RCC 7860 (cell line): ENCODE results near the gene R3HDM2.

Experiments used
- DNase-seq: peaks from one replicate; pipeline ENCODE4 v3.0.0-alpha.2; 2015; ENCODE audit warnings: low spot score
- FAIRE-seq: peaks from 2 replicates; lab custom pipeline; 2012; peaks lifted over from hg19 to GRCh38; lab: Jason Lieb, UNC

R3HDM2 gene

DNA sequence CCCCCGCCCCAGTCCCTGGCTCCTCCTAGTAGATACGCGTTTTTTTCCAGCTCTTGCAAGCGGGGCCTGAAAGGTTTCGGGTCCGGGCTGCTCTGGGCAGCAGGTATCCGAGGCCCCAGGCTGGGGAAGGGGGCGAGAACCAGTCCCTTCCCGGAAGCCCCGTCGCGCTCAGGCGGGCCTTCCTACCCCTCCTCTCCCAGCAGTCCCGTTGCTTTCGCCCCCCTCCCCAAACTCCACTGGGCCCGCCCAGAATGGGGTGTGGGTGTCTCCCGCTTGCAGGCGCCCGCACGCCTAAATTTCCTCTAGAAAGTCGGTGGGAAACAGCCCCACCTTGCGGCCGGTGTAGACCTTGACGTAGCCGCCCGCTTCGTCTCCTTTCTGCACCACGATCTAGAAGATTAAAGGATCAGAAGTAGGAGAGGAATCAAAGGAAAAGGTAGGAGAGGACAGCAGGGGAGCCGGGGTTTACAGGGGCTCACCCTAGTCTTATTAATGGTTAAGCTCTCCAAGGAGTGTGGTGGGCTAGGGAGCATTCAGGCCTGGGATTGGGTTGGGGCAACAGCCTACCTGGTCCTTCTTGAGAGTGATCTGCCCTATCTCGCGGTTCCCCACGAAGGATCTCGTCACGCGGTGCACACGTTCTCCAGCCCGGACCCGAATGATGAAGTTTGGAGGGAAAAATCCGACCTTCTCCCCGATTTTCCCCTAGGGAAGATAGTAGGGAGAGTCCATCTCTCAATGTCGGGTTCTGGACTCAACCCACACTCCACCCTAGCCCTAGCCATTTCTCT, 187.1 kb downstream of the R3HDM2 start:
- DNase-seq (peak; percentile 17), FAIRE-seq (no peak)

DNA sequence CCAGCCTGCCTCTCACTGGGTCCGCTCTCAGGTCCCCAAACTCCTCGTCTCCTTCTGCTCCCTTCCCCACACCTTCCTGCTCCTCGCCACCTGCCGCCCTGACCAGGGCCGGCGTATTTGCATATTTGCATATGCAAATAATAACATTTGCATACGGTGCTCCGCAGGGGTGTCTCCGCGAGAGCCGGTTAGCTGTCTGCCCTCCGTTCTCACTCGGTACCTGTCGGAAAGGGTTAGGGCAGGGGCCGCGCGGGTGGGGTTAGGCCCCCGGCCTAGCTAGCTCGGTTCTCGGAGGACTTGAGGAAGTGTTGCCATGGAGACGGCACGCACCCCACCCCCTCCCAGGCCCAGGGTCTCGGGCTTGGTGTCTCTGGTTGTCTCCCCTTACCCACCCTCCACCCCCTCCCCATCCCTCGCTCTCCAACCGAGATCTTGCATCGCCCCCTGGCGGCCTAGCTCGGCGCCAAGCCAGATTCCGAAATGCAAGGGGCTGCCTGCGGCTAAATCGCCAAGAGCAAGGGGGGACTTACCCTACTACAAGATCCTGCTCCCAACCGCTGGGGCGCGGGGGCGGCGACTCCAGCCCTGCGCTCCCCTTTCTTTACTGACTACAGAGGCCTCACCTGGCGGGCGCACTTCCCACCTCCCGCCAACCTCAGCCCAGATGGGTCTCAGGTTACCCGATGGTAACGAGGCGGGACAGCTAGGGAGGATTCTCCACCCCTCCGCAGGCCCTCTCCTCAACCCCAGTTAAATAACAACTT, 188.0 kb downstream of the R3HDM2 start:
- DNase-seq = no peak
- FAIRE-seq = no peak

- DNase-seq (no peak), FAIRE-seq (no peak)
Observed at GRCh38 chr12:57242329-57242690, 188.5 kb downstream of the R3HDM2 start.

- DNase-seq (no peak), FAIRE-seq (no peak)
Observed at GRCh38 chr12:57241402-57242310, 189.2 kb downstream of the R3HDM2 start.

DNA sequence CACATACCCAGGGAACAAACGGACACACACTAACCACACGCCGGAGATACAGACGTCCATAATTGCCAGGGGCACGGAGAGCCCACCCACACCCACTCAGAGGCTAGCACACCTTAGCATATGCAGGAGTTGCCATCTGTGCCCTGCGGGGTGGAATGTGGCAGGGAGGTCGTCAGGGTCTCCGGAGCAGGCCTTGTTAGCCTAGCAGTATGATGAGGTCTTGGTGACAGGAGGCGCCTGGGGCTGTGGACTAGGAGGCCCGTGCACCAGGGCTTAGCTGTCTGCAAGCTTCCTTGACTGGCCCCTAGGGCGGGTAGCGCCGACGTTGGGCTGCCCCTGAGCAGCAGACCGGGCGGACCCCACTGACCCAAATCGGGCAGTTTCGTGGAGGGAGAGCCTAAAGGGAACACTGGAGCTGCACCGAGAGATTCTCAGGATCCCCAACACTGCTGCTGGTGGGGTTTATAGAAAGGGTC, 189.9 kb downstream of the R3HDM2 start:
- DNase-seq = no peak
- no peak for FAIRE-seq

DNA sequence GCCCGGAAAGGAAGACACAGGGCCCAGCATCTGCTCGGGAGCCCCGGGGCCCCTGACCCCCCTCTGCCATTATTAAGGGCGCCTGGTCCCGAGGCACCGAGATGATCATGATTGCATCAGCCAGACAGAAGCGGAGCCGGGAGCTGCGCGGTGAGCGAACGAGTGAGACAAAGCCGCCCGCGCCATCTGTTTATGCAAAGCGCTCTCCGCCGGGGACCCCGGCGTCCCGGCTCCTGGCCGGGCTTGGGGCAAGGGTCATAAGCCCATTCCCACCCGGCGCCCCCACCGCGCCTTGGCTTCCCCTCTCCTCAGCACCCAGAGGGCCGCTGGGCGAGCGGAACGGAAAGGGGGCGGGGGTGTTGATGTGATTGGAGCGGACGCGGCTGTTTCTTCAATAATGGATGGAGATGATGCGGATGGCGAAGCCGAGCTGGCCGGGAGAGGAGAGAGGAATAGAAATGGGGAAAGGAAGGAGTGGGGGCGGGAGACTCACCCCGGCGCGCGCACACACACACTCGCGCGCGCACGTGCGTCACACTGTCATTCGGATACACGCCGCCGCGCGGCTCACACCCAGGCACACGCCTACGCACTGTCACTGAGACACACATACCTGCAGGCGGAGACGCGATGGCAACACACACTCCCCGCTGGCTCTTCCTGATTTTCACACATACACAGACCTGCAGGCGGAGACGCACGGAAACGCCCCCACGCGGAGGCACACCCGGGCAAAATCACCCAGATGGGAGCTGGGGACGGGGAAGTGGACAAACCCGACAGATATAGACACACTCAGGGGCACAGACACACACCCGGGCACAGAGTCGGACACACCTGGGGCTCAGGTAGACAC, 190.5 kb downstream of the R3HDM2 start:
- FAIRE-seq (no peak), DNase-seq (peak; percentile 13)

DNA sequence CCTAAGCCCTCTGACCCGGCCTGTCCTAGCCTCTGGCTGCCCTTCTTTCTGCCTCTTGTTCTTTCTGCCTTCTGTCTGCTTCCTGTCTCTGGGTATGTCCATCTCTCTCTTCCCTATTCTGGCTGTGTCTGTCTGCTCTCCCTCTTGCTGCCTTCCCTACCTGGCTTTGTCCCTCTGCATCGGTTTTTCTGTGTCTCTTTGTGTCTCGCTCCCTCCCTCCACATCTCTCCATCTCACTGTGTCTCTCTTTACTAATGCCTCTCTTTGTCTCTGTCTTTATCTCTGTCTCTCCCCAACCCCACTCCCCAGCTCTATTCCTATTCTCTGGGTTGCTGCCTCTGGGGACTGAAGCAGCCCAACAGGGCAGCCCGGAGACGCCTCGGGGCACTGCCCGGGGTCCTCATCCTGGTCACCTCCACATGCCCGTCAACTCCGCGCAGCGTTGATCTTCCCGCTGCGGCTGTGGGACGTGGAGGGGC, 191.2 kb downstream of the R3HDM2 start:
- FAIRE-seq (no peak), DNase-seq (no peak)

GRCh38 chr12:57238854-57239554, 191.8 kb downstream of the R3HDM2 start:
- FAIRE-seq = no peak

GRCh38 chr12:57237932-57238853, 192.7 kb downstream of the R3HDM2 start:
- FAIRE-seq = no peak
- DNase-seq = no peak

More at GRCh38 chr12:57238854-57239554, 191.8 kb downstream of the R3HDM2 start:
- DNase-seq = peak; percentile 62

DNA sequence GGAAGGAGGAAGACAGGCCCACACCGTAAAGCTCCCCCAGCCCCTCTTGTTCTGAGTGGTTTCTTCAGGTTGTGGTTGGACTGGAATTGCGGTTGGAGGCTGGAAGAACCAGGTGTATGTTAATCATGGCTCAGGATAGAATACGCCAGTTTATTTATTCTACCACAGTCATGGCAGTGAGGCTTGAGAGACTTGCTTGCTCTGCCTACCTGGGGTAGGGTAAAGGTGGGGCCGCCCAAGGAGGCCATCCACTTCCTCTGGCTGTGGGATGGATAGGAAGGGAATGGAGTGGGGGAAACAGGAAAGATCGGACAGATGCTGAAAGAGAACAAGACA, 193.3 kb downstream of the R3HDM2 start:
- no peak for FAIRE-seq
- DNase-seq = no peak

- FAIRE-seq (no peak), DNase-seq (no peak)
Observed at GRCh38 chr12:57236925-57237595, 193.8 kb downstream of the R3HDM2 start.

GRCh38 chr12:57236201-57236924, 194.5 kb downstream of the R3HDM2 start:
- DNase-seq (no peak), FAIRE-seq (no peak)

GRCh38 chr12:57235728-57236131, 195.1 kb downstream of the R3HDM2 start:
- DNase-seq (no peak), FAIRE-seq (no peak)

- FAIRE-seq (no peak), DNase-seq (peak; percentile 11)
Observed at GRCh38 chr12:57235017-57235727, 195.7 kb downstream of the R3HDM2 start.

DNA sequence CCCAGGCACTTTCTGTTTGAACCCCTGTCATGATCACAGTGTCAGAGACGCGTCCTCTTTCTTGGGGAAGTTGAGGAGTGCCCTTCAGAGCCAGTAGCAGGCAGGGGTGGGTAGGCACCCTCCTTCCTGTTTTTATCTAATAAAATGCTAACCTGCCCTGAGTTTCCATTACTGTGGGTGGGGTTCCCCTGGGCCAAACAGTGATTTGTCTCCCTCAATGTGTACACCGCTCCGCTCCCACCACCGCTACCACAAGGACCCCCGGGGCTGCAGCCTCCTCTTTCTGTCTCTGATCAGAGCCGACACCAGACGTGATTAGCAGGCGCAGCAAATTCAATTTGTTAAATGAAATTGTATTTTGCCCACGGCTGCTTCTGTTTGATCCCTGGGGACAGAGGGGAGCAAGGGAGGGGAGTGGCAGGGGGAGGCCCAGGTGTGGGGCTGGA, 196.2 kb downstream of the R3HDM2 start:
- FAIRE-seq (no peak), DNase-seq (no peak)

DNA sequence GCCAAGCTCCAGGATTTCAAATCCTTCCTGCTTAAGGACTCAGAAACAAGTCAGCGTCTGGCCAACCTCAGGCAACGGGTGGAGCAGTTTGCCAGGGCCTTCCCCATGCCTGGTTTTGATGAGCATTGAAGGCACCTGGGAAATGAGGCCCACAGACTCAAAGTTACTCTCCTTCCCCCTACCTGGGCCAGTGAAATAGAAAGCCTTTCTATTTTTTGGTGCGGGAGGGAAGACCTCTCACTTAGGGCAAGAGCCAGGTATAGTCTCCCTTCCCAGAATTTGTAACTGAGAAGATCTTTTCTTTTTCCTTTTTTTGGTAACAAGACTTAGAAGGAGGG, 196.6 kb downstream of the R3HDM2 start:
- no peak for DNase-seq
- no peak for FAIRE-seq
